Mesodermal cell (in vitro differentiated cells): ENCODE measurements around the gene RPTOR.
"Not testable (repeated sequence)": the region's sequence is repeated elsewhere in the genome, so short reads cannot be mapped to it uniquely, and the experiment has no call there.

Source experiments
- H3K27ac ChIP-seq: 2 replicates; pipeline ENCODE4 v1.7.0; 2013; ENCODE audit warnings: mild to moderate bottlenecking, low read depth, low read length, moderate library complexity; ENCODE audit not compliant: severe bottlenecking
- H3K36me3 ChIP-seq: 2 replicates; pipeline ENCODE4 v1.7.1; 2013; ENCODE audit warnings: mild to moderate bottlenecking, low read length, moderate library complexity; ENCODE audit not compliant: control insufficient read depth, insufficient read depth
- H3K4me1 ChIP-seq: one replicate; pipeline ENCODE4 v1.7.1; 2013; ENCODE audit warnings: mild to moderate bottlenecking, low read length; ENCODE audit not compliant: insufficient read depth, control insufficient read depth, poor library complexity, severe bottlenecking
- H3K4me3 ChIP-seq: 2 replicates; pipeline ENCODE4 v1.7.0; 2013; ENCODE audit warnings: low read length, control low read depth, mild to moderate bottlenecking; ENCODE audit not compliant: insufficient read depth, poor library complexity, severe bottlenecking; ENCODE audit errors: extremely low read depth
- H3K9me3 ChIP-seq: 2 replicates; pipeline ENCODE4 v1.7.1; 2013; ENCODE audit warnings: mild to moderate bottlenecking, low read length, moderate library complexity; ENCODE audit not compliant: control insufficient read depth
- WGBS, 2 experiments: methylation state at CpG; one replicate each; pipeline ENCODE4 v1.1.5; 2013; ENCODE audit warnings: missing lambda C conversion rate in 2 of 2; ENCODE audit not compliant: insufficient coverage in 2 of 2; 5-methylcytosine and 5-hydroxymethylcytosine counted together

Gene RPTOR

GRCh38 chr17:80575057-80575875, 30.6 kb downstream of the RPTOR start:
- H3K9me3 ChIP-seq, result peaks cover 3% of the 10 kb centered on the region
- WGBS, 2 experiments, result 2 to 9% methylated on average over 8 to 10 of the region's 17 CpGs
- no peaks in the 10 kb centered on the region for H3K36me3 ChIP-seq
- H3K4me1 ChIP-seq, result no peaks in the 10 kb centered on the region
- no peak overlapping the region for H3K27ac ChIP-seq
- no peak overlapping the region for H3K4me3 ChIP-seq

GRCh38 chr17:80577876-80578570, 33.4 kb downstream of the RPTOR start:
- H3K27ac ChIP-seq, result no peak overlapping the region
- whole genome bisulfite sequencing, 2 experiments, result 93% methylated on average over 12 of the region's 14 CpGs
- H3K36me3 ChIP-seq, result no peaks in the 10 kb centered on the region
- no peaks in the 10 kb centered on the region for H3K4me1 ChIP-seq
- no peak overlapping the region for H3K4me3 ChIP-seq
- H3K9me3 ChIP-seq, result no peaks in the 10 kb centered on the region

- H3K4me3 ChIP-seq, H3K9me3 ChIP-seq, H3K27ac ChIP-seq, H3K4me1 ChIP-seq, H3K36me3 ChIP-seq: not testable (repeated sequence)
- 87 to 96% methylated on average over 3 of the region's 15 CpGs for WGBS, 2 experiments
Measured at GRCh38 chr17:80578668-80579388, 34.2 kb downstream of the RPTOR start.

- Histone ChIP-seq H3K27ac (no peak overlapping the region), H3K4me1 (no peaks in the 10 kb centered on the region), H3K36me3 (no peaks in the 10 kb centered on the region), H3K9me3 (no peaks in the 10 kb centered on the region), H3K4me3 (no peak overlapping the region)
- WGBS, 2 experiments, result 95 to 100% methylated on average over 3 of the region's 6 CpGs
Measured at GRCh38 chr17:80582165-80582564, 37.5 kb downstream of the RPTOR start.

- WGBS, 2 experiments, result 90 to 93% methylated on average over 4 to 9 of the region's 10 CpGs
- H3K9me3 ChIP-seq, result no peaks in the 10 kb centered on the region
- no peaks in the 10 kb centered on the region for H3K4me1 ChIP-seq
- no peak overlapping the region for H3K4me3 ChIP-seq
- no peaks in the 10 kb centered on the region for H3K36me3 ChIP-seq
- H3K27ac ChIP-seq, result no peak overlapping the region
Measured at GRCh38 chr17:80584176-80584905, 39.7 kb downstream of the RPTOR start.

- Histone ChIP-seq H3K4me3 (no peak overlapping the region), H3K9me3 (no peaks in the 10 kb centered on the region), H3K4me1 (peaks cover 4% of the 10 kb centered on the region), H3K27ac (no peak overlapping the region), H3K36me3 (no peaks in the 10 kb centered on the region)
- 87 to 91% methylated on average over 15 to 24 of the region's 24 CpGs for WGBS, 2 experiments
Measured at GRCh38 chr17:80585890-80586845, 41.5 kb downstream of the RPTOR start.

GRCh38 chr17:80586846-80587228, 42.2 kb downstream of the RPTOR start:
- Histone ChIP-seq H3K27ac (no peak overlapping the region), H3K4me1 (peaks cover 4% of the 10 kb centered on the region), H3K4me3 (no peak overlapping the region), H3K9me3 (no peaks in the 10 kb centered on the region), H3K36me3 (no peaks in the 10 kb centered on the region)
- 96 to 98% methylated on average over 15 to 24 of the region's 25 CpGs for whole genome bisulfite sequencing, 2 experiments

GRCh38 chr17:80588702-80589383, 44.2 kb downstream of the RPTOR start:
- no peaks in the 10 kb centered on the region for H3K36me3 ChIP-seq
- no peak overlapping the region for H3K4me3 ChIP-seq
- H3K4me1 ChIP-seq, result peaks cover 4% of the 10 kb centered on the region
- H3K9me3 ChIP-seq, result no peaks in the 10 kb centered on the region
- WGBS, 2 experiments, result 92 to 93% methylated on average over 6 to 7 of the region's 9 CpGs
- H3K27ac ChIP-seq, result no peak overlapping the region

GRCh38 chr17:80591788-80592187, 47.1 kb downstream of the RPTOR start:
- WGBS, 2 experiments, result 94 to 96% methylated on average over 2 to 3 of the region's 3 CpGs
- no peaks in the 10 kb centered on the region for H3K36me3 ChIP-seq
- no peaks in the 10 kb centered on the region for H3K9me3 ChIP-seq
- H3K4me3 ChIP-seq, result no peak overlapping the region
- peaks cover 7% of the 10 kb centered on the region for H3K4me1 ChIP-seq
- H3K27ac ChIP-seq, result no peak overlapping the region
